Parathyroid adenoma (tissue), 2 donors: ENCODE data around the gene FAM181A.
A peak's percentile ranks its signal among the peaks of the same experiment; 100 is the strongest.

ENCODE experiments used
- H2AFZ ChIP-seq: fragments of 300-600 bp; sonication (generic); one replicate; pipeline ENCODE4 v1.7.0; 2017; ENCODE audit warnings: antibody characterized with exemption, mild to moderate bottlenecking
- H3K27ac ChIP-seq: fragments of 300-600 bp; sonication (generic); one replicate; pipeline ENCODE4 v1.7.0; 2017
- H3K27me3 ChIP-seq: fragments of 300-600 bp; sonication (generic); one replicate; pipeline ENCODE4 v1.7.0; 2017; ENCODE audit warnings: low read length; ENCODE audit not compliant: control insufficient read depth, insufficient read depth
- H3K36me3 ChIP-seq: fragments of 300-600 bp; sonication (generic); one replicate; pipeline ENCODE4 v1.7.0; 2017; ENCODE audit warnings: low read length; ENCODE audit not compliant: control insufficient read depth, insufficient read depth
- H3K4me1 ChIP-seq: fragments of 300-600 bp; sonication (generic); one replicate; pipeline ENCODE4 v1.7.0; 2017; ENCODE audit warnings: control low read depth
- H3K4me2 ChIP-seq: fragments of 300-600 bp; sonication (generic); one replicate; pipeline ENCODE4 v1.7.0; 2017; ENCODE audit warnings: low read length
- H3K4me3 ChIP-seq: fragments of 300-600 bp; sonication (generic); one replicate; pipeline ENCODE4 v1.7.0; 2017; ENCODE audit warnings: low read depth, low read length
- H3K79me2 ChIP-seq: fragments of 300-600 bp; sonication (generic); one replicate; pipeline ENCODE4 v1.7.0; 2017; ENCODE audit warnings: control low read depth
- H3K9ac ChIP-seq: fragments of 300-600 bp; sonication (generic); one replicate; pipeline ENCODE4 v1.7.0; 2017; ENCODE audit warnings: mild to moderate bottlenecking
- H3K9me3 ChIP-seq: fragments of 300-600 bp; sonication (generic); one replicate; pipeline ENCODE4 v1.7.0; 2017; ENCODE audit warnings: low read length; ENCODE audit not compliant: control insufficient read depth
- CTCF ChIP-seq: fragments of 300-600 bp; sonication (generic); IDR thresholded peaks from one replicate; pipeline ENCODE4 v1.7.0; 2017; ENCODE audit warnings: antibody characterized with exemption, mild to moderate bottlenecking
- donor health status: primary hyperparathyroidism.

The FAM181A gene

DNA sequence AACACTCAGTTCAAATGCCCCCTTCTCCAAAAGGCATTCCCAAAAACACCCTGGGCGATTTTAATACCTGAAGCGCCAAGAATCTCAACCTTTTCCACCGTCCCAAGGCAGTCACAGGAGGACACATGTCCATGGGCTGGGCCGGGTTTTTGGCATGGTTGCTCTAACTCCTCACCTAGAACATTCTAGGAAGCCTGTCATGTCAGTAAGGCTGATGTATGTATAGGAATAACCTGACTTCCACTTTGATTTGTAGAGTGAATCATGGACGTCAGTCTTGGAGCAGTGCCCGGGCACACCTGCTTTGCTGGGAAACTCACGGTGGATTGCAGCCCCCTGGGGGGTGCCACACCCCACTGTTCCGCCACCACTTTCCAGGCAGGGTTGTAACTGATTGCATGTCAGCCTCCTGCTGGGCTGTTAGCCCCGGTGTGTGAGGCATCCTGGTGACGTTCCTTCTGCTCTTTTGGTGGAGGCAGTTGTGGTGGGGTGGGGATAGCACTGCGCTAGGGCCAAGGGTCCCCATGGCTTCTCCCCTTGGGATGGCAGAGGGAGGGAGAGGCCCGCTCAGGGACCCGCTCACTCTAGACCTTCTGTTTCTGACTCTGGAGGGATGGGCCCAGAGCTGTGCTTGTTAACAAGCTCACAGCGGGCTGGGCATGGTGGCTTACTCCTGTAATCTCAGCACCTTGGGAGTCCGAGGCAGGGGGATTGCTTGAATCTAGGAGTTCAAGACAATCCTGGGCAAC, 35.2 kb upstream of the FAM181A start:
- Histone ChIP-seq H3K36me3 (no peaks in the 10 kb centered on the region), H3K27me3 (no peaks in the 10 kb centered on the region), H3K9me3 (no peaks in the 10 kb centered on the region), H2AFZ (no peak overlapping the region), H3K4me1 (no peaks in the 10 kb centered on the region), H3K79me2 (no peaks in the 10 kb centered on the region), H3K9ac (no peak overlapping the region), H3K4me3 (no peak overlapping the region), H3K27ac (no peak overlapping the region), H3K4me2 (no peak overlapping the region)
- TF ChIP-seq CTCF: no peak

- no peak overlapping the region for H3K4me2 ChIP-seq
- no peaks in the 10 kb centered on the region for H3K27me3 ChIP-seq
- no peak for TF ChIP-seq CTCF
- H3K9me3 ChIP-seq: no peaks in the 10 kb centered on the region
- no peaks in the 10 kb centered on the region for H3K79me2 ChIP-seq
- no peaks in the 10 kb centered on the region for H3K4me1 ChIP-seq
- H3K27ac ChIP-seq: no peak overlapping the region
- no peaks in the 10 kb centered on the region for H3K36me3 ChIP-seq
- H3K4me3 ChIP-seq: no peak overlapping the region
- H2AFZ ChIP-seq: no peak overlapping the region
- no peak overlapping the region for H3K9ac ChIP-seq
Measured at GRCh38 chr14:93892505-93892839, 34.7 kb upstream of the FAM181A start.

DNA sequence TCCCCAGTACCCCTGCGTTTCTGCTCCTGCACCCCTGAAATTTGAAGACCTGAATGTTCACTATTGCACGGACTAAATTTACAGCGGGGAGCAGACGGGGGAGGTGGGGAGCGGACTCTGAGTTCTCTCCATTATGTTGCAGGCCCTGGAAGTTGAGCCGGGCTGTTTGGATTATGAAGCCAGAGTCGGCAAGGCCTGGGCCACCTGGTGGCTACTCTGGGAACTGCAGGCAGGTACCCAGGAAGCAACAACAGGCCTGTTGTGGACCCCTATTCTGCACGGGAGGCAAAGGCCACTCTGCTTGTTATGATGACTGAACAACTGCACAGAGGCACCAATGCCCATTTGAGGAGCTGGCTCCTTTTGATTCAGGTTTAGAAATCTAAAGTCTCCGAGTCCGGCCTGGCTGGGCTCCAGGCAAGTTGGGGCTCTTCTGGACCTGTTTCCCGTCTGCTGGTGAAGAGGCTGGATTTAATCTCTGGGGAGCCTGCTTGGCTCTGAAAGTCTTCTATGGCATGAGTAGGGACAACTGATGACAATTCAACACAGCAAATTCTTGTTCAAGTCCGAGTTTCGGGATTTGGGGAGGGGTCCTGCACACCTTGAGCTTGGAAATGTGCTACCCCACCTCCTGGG, 34.1 kb upstream of the FAM181A start:
- no peak overlapping the region for H3K4me2 ChIP-seq
- no peaks in the 10 kb centered on the region for H3K27me3 ChIP-seq
- H3K9me3 ChIP-seq: no peaks in the 10 kb centered on the region
- TF ChIP-seq CTCF: peak; percentile 99
- H3K4me1 ChIP-seq: no peaks in the 10 kb centered on the region
- H3K4me3 ChIP-seq: no peak overlapping the region
- H2AFZ ChIP-seq: peak overlapping the region; percentile 23
- H3K9ac ChIP-seq: no peak overlapping the region
- no peaks in the 10 kb centered on the region for H3K36me3 ChIP-seq
- H3K79me2 ChIP-seq: no peaks in the 10 kb centered on the region
- H3K27ac ChIP-seq: no peak overlapping the region

GRCh38 chr14:93893661-93894261, 33.4 kb upstream of the FAM181A start:
- Histone ChIP-seq H3K36me3 (no peaks in the 10 kb centered on the region), H3K4me3 (no peak overlapping the region), H2AFZ (no peak overlapping the region), H3K4me1 (no peaks in the 10 kb centered on the region), H3K79me2 (no peaks in the 10 kb centered on the region), H3K9me3 (no peaks in the 10 kb centered on the region), H3K27ac (no peak overlapping the region), H3K4me2 (no peak overlapping the region), H3K9ac (no peak overlapping the region), H3K27me3 (no peaks in the 10 kb centered on the region)
- no peak for TF ChIP-seq CTCF
